22Rv1 (cell line): ENCODE results near the gene STX12.

Source experiments
- CTCF ChIP-seq: fragments of 450-650 bp; IDR thresholded peaks from 2 replicates; pipeline ENCODE4 v1.5.1; 2017; ENCODE audit warnings: mild to moderate bottlenecking
- ZFX ChIP-seq: fragments of 450-650 bp; IDR thresholded peaks from 2 replicates; pipeline ENCODE4 v1.6.1; 2017; ENCODE audit warnings: antibody characterized with exemption, borderline replicate concordance

- no peak for TF ChIP-seq CTCF
- TF ChIP-seq ZFX: no peak
Observed at GRCh38 chr1:27770293-27770830, 2.7 kb upstream of the STX12 start.
